HL-60/S4 treated with phorbol 12-myristate 13-acetate at 8.2 ng/mL for 4 days and 3 days (cell line): Measurements from ENCODE around the gene LDB3.
"Not testable (repeated sequence)": the region's sequence is repeated elsewhere in the genome, so short reads cannot be mapped to it uniquely, and the experiment has no call there.

ENCODE experiments used
- in situ Hi-C: fragments of 300-500 bp; cut with MboI; formaldehyde crosslinking; loops from 2 replicates; pipeline ENCODE4 v1.15.0; 2022; ENCODE audit warnings: low sequenced_read_pairs

The LDB3 gene

GRCh38 chr10:86723009-86723408, 54.7 kb downstream of the LDB3 start:
- in situ Hi-C loops: no loop called here

DNA sequence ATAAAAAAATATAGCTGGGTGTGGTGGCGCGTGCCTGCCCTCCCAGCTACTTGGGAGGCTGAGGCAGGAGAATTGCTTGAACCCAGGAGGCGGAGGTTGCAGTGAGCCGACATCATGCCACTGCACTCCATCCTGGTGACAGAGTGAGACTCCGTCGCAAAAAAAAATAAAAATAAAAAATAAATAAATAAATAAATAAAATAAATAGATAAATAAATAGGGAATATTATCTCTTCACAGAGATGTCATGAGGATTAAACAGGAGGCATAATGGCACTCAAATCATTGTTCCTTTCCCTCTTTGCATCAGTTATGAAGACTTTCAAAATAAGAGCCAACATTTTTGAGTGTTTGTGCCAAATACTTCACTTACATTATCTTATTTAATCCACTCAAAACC, 56.1 kb downstream of the LDB3 start:
- in situ Hi-C loops: no loop called here

DNA sequence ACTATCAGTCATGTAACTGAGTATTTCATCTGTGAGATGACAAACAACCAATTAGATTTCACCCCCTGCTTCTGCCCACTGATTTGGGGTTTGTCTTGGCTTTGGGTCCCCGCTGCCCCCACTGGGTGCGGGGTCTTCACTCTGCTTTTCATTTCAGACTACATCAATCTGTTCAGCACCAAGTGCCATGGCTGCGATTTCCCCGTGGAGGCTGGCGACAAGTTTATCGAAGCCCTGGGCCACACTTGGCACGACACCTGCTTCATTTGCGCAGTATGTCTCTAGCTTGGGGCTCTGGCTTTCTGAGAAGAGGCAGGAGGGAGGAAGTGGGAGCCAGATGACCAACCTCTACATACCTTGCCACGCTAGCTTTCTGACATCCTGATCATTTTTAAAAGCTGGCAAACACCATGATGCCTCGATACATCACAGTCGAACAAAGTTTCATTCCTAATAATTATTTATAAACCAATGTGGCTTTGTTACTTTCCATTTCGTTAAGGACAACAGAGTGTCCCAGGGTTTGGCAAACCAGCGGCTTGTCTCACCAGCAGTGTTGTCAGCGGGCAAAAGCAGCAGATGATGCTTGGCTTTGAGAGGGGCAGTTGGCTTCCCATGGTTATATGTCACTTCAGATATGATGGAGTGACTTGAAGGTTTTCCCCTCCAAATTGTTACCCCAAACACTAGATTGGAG, 57.8 kb downstream of the LDB3 start:
- in situ Hi-C loops: no loop called here

DNA sequence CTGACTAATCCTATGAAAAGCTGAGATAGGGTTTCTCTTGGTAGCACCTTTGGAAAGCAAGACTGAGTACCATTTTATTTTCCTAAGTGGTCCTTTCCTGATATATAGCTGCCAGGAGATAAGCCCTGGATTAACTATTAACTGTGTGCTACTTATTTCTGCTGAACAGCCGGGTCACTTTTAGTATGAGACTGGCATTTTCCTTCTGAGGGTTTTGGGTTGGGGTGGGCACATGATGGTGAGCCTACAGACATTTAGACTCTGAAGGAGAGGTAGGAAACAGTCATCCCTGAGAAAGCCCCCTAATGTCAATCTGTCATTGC, 58.3 kb downstream of the LDB3 start:
- in situ Hi-C loops: no loop called here

GRCh38 chr10:86727470-86727869, 59.2 kb downstream of the LDB3 start:
- in situ Hi-C loops: no loop called here

- in situ Hi-C loops: no loop called here
These were observed 59.7 kb downstream of the LDB3 start for GRCh38 chr10:86728056-86728455.

DNA sequence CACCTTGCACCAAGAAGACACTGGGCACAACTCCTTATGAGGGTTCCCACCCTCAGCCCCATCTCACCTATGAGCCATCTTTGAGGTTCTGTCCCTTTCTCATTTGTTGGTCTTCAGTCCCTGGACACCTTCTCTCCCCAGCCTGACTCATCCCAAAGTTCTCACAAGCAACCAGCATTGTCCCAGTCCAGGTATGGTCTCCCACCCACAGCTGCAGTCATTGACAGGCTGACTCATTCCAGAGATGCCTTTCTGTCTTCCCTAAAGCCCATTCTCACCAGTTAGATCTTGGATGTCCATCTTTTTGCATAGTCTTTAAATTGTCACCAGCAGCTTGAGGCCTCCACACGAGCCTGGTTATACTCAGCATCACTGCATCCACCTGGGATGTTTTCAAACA, 61.4 kb downstream of the LDB3 start:
- in situ Hi-C loops: no loop called here

DNA sequence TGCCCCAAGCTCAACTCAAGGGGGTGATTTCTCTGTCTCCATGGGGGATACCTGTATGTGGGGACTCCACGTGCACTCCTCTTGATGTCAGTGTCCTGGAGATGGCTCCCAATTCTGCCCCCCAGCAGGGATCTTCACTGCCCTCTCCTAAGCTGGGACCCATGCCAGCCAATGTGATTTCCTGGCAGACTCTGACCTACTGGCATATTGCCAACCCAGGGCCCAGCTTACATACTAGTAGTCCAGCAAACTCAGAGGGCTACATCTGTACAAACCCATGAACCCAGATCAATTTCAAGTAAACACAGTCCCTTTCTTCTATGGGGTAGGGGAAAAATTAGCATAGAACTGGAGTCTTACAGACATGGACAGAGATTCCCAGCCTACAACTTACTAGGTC, 61.9 kb downstream of the LDB3 start:
- in situ Hi-C loops: no loop called here

GRCh38 chr10:86732771-86733170, 64.5 kb downstream of the LDB3 start:
- in situ Hi-C loops: no loop called here

DNA sequence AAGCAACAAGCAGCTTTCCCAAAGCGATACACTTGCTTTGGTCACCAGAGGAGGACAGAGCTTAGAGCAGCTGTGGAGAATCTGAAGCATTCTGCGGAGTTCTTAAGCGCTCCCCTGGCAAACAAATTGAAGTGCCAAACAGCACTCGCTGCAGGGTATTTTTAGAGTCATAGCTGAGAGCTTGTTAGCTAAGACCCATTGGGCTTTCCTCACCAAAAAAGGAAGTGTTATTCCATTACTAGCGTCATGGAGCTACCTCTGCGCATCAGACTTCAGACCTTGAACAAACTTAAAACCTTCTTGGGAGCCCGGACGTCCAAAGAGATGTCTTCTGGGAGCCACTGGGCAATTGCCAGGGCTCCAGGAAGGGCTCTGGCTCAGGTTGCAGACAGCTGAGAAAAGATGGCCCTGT, 65.0 kb downstream of the LDB3 start:
- in situ Hi-C loops: no loop called here

- in situ Hi-C loops: no loop called here
These were observed 66.1 kb downstream of the LDB3 start for GRCh38 chr10:86734207-86734988.

- in situ Hi-C loops: not testable (repeated sequence)
These were observed 67.0 kb downstream of the LDB3 start for GRCh38 chr10:86735278-86735677.

GRCh38 chr10:86742230-86742629, 73.9 kb downstream of the LDB3 start:
- in situ Hi-C loops: no loop called here

DNA sequence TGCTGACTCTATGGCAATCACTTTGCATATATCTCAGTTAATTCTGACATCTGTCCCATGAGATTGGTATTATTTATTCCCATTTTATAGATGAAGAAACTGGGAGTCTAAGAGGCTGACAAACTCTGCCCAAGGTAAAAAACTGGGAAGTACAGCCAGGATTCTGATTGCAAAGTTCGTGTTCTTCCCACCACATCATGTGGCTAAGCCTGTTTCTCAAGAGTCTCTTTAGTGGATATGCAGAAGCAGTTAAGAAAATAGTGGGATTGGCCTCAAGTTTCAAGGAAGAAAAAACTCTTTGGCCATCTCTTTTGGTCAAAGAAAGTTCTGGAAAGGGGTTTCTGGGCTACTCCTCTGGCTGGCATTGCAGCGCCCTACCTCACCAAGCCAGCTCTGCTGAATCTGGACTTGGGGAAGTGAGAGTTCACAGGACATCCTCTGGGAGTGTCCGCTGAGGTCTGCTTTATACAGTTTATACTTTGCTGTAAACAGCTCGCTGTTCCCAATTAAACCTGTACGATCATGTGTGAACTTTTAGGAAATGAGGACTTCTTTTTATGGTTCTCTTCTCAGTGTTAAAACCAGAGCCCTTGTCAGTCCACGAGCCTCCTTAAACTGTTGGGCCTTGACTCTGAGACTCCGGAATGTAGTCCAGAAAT, 75.9 kb downstream of the LDB3 start:
- in situ Hi-C loops: no loop called here

DNA sequence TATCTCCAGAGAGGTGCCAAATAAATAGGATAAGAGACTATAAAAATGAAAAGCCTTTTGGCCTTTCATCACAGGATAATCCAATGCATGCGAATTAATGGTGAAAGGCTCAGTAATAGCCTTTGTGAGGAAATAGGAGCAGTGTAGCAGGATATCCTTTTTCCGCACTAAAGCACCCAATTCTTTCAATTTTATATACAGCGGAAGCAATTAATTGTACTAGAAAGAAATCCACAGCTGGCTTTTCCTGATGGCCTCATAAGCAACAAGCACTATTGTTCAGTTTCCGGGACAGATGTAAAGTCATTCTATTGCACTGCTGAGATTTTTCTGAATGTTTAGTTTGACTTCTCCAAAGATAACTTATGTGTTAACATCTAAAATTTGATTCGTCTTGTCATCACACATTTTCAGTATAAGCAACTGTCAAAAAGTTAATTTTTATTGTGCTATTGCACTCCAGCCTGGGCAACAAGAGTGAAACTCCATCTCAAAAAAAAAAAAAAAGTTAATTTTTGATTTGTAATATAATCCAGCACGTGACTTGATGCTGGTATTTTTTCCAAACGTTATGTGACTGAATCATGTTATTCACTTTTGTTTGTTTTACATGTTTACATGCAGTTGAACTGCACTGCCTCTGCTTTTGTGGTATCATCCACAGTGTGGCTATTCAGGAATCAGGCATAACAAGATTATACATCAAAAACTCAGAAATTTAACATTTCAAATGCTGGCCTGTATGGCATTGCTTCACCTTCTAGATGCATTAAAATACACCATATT, 79.7 kb downstream of the LDB3 start:
- in situ Hi-C loops: no loop called here

- in situ Hi-C loops: no loop called here
These were observed 81.5 kb downstream of the LDB3 start for GRCh38 chr10:86749854-86750253.

DNA sequence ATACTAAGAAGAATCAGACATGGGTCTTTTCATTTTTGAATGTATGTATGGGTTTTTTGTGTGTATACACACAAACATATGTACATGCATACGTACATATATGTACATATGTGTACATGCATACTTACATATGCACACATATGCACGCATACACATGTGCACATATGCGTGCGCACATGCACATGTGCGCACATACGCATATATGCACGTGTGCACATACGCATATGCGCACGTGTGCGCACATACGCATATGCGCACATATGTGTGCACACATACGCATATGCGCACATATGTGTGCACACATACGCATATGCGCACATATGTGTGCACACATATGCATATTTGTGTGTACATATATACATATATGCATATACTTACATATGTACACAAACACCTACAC, 83.2 kb downstream of the LDB3 start:
- in situ Hi-C loops: no loop called here

GRCh38 chr10:86752311-86752710, 84.0 kb downstream of the LDB3 start:
- in situ Hi-C loops: no loop called here

DNA sequence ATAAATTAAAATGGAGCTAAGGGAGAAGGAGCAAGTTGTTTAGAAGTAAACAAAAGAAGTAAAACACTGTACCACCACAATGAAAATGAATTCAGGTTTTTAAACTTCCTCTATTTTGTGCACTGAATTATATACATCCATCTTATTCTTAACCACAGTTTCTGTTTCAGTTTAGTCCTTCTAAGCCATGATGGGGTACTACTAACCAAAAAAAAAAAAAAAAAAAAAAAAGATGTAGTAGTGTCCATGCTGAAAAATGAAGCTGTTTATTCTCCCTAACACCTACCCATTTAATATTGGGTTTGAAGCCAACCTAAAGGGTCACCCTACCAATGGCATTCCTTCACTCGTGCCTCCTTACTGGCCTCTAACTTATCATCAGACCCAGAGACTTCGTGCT, 84.7 kb downstream of the LDB3 start:
- in situ Hi-C loops: no loop called here

DNA sequence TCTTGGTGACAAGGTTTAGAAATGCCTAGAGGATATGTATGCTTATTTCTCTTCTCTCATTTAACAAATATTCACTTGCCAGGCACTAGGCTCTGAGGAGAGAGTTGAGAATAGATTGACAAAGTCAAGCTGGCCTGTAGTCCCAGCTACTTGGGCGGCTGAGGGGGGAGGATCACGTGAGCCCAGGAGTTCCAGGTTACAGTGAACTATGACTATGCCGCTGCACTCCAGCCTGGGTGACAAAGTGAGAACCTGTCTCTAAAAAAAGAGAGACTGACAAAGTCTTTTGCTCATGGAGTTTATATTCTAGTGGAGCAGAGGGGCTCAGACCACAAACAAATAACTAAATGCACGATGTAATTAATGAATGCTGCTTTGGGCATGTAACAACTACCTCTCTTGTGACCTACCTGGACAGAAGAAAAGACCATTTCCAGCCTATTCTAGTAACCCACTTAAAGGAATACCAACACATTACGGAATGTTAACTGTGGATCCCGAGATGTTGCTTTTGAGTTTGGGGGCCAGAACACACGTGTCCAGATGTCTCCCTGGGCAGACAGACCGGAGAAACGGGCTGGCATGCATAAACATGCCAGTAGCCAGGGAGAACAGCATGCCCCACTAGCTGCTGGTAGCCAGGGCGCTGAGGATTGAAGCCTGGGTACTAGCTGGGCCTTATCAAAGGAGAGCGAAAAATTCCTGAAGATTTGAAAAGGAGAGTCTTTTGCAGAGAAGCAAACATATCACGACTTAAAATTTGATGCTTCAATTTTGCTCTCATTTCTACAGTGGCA, 85.5 kb downstream of the LDB3 start:
- in situ Hi-C loops: no loop called here

DNA sequence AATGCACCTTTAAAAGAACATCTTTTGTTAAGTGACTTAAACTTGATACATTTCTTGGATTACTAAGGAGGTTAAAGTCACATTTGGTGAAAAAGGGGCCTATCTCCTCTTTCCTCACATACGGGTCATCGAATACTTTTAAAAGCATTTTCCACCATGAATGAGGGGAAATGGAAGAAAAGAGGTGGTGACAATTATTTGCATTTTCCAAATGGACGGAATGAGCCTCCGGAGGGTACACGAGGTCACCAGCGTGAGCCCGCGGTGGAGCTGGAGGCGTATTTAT, 87.1 kb downstream of the LDB3 start:
- in situ Hi-C loops: no loop called here
